BLaER1 treated with 17β-estradiol and CSF1 and Interleukin-3, amounts not matched to agents 10 nM and 100 nM (cell line): Measurements from ENCODE around the gene IRF7.

ENCODE experiments used
- H3K27ac ChIP-seq, 11 experiments: shearing (Covaris generic); formaldehyde crosslinking; 2 replicates each; pipeline ENCODE4 v1.8.1; 2022
- H3K27me3 ChIP-seq, 11 experiments: shearing (Covaris generic); formaldehyde crosslinking; 2 replicates each; pipeline ENCODE4 v1.8.1; 2022
- H3K36me3 ChIP-seq, 11 experiments: shearing (Covaris generic); formaldehyde crosslinking; 2 replicates each; pipeline ENCODE4 v1.8.1; 2022
- H3K4me1 ChIP-seq, 10 experiments: shearing (Covaris generic); formaldehyde crosslinking; 2 replicates each; pipeline ENCODE4 v1.8.1; 2022
- H3K4me2 ChIP-seq, 11 experiments: shearing (Covaris generic); formaldehyde crosslinking; 2 replicates each; pipeline ENCODE4 v1.8.1; 2022
- H3K4me3 ChIP-seq, 10 experiments: shearing (Covaris generic); formaldehyde crosslinking; 2 replicates each; pipeline ENCODE4 v1.8.1; 2022
- H3K9ac ChIP-seq, 11 experiments: shearing (Covaris generic); formaldehyde crosslinking; 2 replicates each; pipeline ENCODE4 v1.8.1; 2022
- H3K9me3 ChIP-seq, 11 experiments: shearing (Covaris generic); formaldehyde crosslinking; replicated peaks in 1 of 11; 2 replicates each; pipeline ENCODE4 v1.8.1; 2022
- H4K20me1 ChIP-seq, 11 experiments: shearing (Covaris generic); formaldehyde crosslinking; 2 replicates each; pipeline ENCODE4 v1.8.1; 2022
- Cebpa-rat ChIP-seq, 11 experiments: shearing (Covaris generic); IDR thresholded peaks; 2 replicates each; pipeline ENCODE4 v1.8.1; 2022

Gene IRF7

DNA sequence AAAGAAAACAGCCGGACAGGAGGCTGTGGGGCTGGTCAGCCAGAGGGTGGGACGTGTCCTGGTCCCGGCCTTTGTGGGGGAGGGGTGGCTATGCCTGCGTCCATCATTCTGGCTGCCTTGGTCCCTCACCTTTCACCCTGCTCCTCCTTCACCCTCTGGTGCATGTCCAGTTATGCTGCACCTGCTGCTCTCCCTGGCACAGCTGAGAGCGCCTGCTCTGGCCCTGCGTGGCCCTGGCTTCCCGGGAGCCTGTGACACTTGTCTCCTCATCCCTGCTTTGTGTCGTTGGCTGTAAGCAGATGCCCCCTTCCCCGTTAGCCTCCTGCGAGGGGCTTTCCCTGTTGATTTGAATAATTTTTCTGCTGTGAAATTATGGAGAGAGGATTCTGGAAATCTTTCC is 22.8 kb downstream of the IRF7 start:
- H3K36me3 ChIP-seq: peaks cover 95 to 100% (median 97%) of the 10 kb centered on the region in 11 experiments

DNA sequence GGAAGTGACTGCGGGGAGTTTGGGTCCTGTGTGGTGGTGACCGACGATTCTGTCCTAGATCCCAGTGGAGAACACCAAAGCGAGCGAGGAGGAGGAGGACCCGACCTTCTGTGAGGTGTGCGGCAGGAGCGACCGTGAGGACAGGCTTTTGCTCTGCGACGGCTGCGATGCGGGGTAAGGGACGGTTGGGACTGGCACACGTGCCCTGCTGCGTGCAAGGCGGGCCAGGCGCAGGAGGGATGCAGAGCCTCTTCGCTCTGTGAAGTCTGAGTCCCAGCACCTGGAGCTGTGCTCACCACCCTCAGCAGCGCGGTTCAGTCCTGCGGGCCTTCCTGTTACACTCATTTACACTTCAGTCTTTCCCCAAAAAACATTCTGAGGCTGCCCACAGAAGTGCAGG is 23.2 kb downstream of the IRF7 start:
- Histone ChIP-seq H3K27me3 (no peaks in the 10 kb centered on the region), H3K27ac (no peak overlapping the region), H4K20me1 (peaks cover 70 to 100% (median 95%) of the 10 kb centered on the region in 11 experiments), H3K4me1 (peaks cover 0 to 15% (median 4%) of the 10 kb centered on the region in 10 experiments; a peak in 11 of 20 replicates), H3K4me2 (no peak overlapping the region), H3K36me3 (peaks cover 94 to 100% (median 97%) of the 10 kb centered on the region in 11 experiments), H3K9ac (no peak overlapping the region), H3K9me3 (no peaks in the 10 kb centered on the region), H3K4me3 (no peak overlapping the region)
- TF ChIP-seq Cebpa-rat (IDR thresholded peaks at IDR 0.05): no peak

More for the DNA sequence above, 22.8 kb downstream of the IRF7 start:
- no peak for TF ChIP-seq Cebpa-rat (IDR thresholded peaks at IDR 0.05)
- Histone ChIP-seq H3K27ac (no peak overlapping the region), H3K27me3 (no peaks in the 10 kb centered on the region), H3K9ac (no peak overlapping the region), H3K9me3 (no peaks in the 10 kb centered on the region), H4K20me1 (peaks cover 69 to 100% (median 94%) of the 10 kb centered on the region in 11 experiments), H3K4me1 (peaks cover 0 to 11% (median 2%) of the 10 kb centered on the region in 10 experiments; a peak in 11 of 20 replicates), H3K4me2 (no peak overlapping the region), H3K4me3 (no peak overlapping the region)

DNA sequence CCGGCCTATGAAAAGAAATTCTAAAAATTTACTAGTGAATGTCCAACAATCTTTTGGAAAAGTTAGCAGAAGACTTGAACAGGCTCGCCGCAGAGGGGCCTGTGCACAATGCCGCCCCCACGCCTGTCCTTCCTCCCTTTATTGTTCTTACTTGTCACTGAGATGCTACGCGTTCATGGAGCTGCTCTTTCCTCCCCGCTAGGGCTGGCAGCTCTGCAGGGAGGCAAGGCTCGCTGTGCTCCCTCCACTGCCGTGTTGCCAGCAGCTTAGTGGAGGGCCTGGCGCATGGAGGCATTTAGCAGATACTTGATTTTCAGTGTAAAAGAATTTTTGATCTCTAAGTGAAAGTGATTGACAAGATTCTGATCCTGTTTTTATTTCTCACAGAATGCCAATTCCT is 24.8 kb downstream of the IRF7 start:
- Histone ChIP-seq H3K27me3 (no peaks in the 10 kb centered on the region), H3K4me1 (peaks cover 0 to 30% (median 7%) of the 10 kb centered on the region in 10 experiments; a peak in 11 of 20 replicates), H3K27ac (no peak overlapping the region), H3K4me2 (no peak overlapping the region), H4K20me1 (peaks cover 72 to 100% (median 97%) of the 10 kb centered on the region in 11 experiments), H3K9ac (no peak overlapping the region; a peak in 1 of 22 replicates), H3K36me3 (peaks cover 95 to 100% (median 99%) of the 10 kb centered on the region in 11 experiments), H3K9me3 (no peaks in the 10 kb centered on the region), H3K4me3 (no peak overlapping the region)
- no peak for TF ChIP-seq Cebpa-rat (IDR thresholded peaks at IDR 0.05)

DNA sequence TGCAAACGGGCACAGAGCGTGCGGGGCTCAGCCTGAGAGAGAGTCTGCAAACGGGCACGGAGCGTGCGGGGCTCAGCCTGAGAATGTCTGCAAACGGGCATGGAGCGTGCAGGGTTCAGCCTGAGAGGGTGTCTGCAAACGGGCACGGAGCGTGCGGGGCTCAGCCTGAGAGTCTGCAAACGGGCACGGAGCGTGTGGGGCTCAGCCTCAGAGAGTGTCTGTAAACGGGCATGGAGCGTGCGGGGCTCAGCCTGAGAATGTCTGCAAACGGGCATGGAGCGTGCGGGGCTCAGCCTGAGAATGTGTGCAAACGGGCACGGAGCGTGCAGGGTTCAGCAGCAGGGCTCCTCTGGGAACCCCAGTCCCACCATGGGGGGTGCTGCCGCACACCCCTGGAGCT is 26.0 kb downstream of the IRF7 start:
- H3K27me3 ChIP-seq: no peaks in the 10 kb centered on the region
- H3K4me2 ChIP-seq: no peak overlapping the region
- peaks cover 88 to 100% (median 96%) of the 10 kb centered on the region in 11 experiments for H3K36me3 ChIP-seq
- H3K9me3 ChIP-seq: no peaks in the 10 kb centered on the region
- no peak overlapping the region for H3K4me3 ChIP-seq
- no peak for TF ChIP-seq Cebpa-rat (IDR thresholded peaks at IDR 0.05)
- H4K20me1 ChIP-seq: peaks cover 69 to 100% (median 96%) of the 10 kb centered on the region in 11 experiments
- no peak overlapping the region for H3K27ac ChIP-seq
- H3K4me1 ChIP-seq: peaks cover 0 to 32% (median 7%) of the 10 kb centered on the region in 10 experiments; a peak in 11 of 20 replicates
- H3K9ac ChIP-seq: no peak overlapping the region

DNA sequence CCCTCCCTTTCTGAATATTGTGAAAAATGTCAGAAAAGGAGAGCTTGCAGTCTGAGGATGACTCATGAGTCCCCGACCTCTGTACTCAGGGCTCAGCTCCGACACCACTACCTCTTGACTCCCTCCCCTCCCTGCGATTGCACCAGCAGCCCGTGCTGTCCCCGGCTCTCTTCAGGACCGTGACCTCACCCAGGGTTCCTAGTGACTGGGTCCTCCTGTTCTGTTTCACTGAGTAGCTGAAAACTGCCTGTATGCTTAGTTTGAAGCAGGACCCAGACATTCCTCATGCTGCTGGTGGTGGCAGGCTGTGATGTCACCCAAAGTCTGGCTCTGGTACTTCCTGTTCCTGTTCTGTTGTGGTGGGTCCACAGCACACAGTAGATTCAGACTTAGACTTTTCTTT is 27.8 kb downstream of the IRF7 start:
- peaks cover 88 to 100% (median 96%) of the 10 kb centered on the region in 11 experiments for H3K36me3 ChIP-seq

DNA sequence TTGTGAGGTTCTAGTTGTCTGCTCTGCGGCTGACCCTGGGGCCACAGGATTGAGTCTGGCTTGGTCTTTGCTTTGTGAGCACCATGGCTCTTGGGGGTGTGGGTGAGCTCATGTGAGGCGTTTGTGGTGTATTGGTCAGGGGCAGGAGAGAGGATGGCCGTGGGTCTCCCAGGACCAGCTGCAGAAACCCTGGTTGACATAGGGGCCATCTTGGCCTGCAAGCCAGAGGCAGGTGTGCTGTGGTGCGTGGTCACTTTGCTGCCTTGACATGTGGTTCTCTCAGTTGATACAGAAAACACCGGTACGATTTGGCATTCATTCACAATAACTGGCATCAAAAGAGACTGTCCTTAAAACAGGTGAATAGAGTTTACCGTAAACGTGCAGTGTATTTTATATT is 28.2 kb downstream of the IRF7 start:
- H3K4me3 ChIP-seq: no peak overlapping the region
- no peaks in the 10 kb centered on the region for H3K27me3 ChIP-seq
- H3K4me2 ChIP-seq: peak overlapping the region in 5 of 11 experiments; percentile 28 to 60 (median 50); a peak in 9 of 22 replicates
- peaks cover 88 to 100% (median 96%) of the 10 kb centered on the region in 11 experiments for H3K36me3 ChIP-seq
- peaks cover 77 to 100% (median 96%) of the 10 kb centered on the region in 11 experiments for H4K20me1 ChIP-seq
- peak overlapping the region in 5 of 11 experiments; percentile 2 to 51 (median 35); a peak in 6 of 22 replicates for H3K9ac ChIP-seq
- H3K4me1 ChIP-seq: peaks cover 0 to 32% (median 7%) of the 10 kb centered on the region in 10 experiments; a peak in 11 of 20 replicates
- no peak for TF ChIP-seq Cebpa-rat (IDR thresholded peaks at IDR 0.05)
- no peaks in the 10 kb centered on the region for H3K9me3 ChIP-seq
- H3K27ac ChIP-seq: peak overlapping the region in 3 of 11 experiments; percentile 53 to 65 (median 64); a peak in 7 of 22 replicates

More for the DNA sequence above, 27.8 kb downstream of the IRF7 start:
- H3K9me3 ChIP-seq: no peaks in the 10 kb centered on the region
- H3K9ac ChIP-seq: peak overlapping the region in 4 of 11 experiments; percentile 2 to 51 (median 30); a peak in 6 of 22 replicates
- H3K27me3 ChIP-seq: no peaks in the 10 kb centered on the region
- H3K4me2 ChIP-seq: peak overlapping the region in 5 of 11 experiments; percentile 28 to 60 (median 50); a peak in 9 of 22 replicates
- H3K4me1 ChIP-seq: peaks cover 0 to 32% (median 7%) of the 10 kb centered on the region in 10 experiments; a peak in 11 of 20 replicates
- peak overlapping the region in 4 of 11 experiments; percentile 18 to 65 (median 58); a peak in 7 of 22 replicates for H3K27ac ChIP-seq
- H4K20me1 ChIP-seq: peaks cover 74 to 100% (median 96%) of the 10 kb centered on the region in 11 experiments
- TF ChIP-seq Cebpa-rat (IDR thresholded peaks at IDR 0.05): no peak
- H3K4me3 ChIP-seq: no peak overlapping the region

DNA sequence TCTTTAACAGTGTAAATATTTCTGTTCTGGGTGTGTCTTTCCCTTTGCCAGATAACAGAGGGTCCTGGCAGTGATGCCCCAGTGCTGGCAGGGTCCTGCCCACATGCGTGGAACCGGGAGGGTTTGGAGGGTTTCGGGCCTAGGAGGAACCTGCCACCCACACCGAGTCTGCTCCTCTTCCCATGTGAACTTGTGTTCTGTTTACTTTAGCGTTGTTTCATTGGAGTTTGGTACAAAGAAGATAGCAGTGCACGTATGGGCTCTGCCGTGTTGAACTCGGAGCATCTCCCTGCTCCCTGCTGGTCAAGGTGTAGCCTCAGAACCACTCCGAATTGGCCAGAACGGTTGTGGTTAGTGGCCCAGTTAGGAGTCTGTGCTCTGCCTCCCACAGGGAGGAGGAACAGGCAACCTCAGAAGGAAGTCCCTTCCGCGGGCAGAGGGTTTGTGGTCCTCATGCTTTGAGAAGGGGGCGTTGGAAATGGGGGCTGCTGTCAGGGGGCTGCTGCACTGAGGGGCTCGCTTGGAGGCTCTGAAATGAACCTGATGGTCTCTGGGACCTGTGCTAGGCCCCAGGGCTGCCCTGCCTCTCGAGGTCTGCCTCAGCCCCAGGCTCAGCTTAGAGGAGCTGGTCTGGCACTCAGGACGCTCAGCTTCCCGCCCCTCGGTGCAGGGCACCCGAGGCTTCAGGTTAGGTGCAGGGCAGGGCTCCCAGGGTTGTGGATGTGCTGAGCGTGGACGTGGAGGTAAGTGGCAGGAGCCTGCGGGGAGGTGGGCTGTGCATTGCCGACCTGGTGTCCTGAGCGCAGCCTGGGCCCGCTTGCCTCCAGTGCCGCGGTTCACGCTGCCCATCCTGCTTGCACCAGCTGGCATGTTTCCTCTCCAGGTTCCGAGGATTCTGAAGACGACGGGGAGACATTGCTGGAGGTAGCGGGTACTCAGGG is 29.1 kb downstream of the IRF7 start:
- Histone ChIP-seq H4K20me1 (peaks cover 86 to 100% (median 99%) of the 10 kb centered on the region in 11 experiments), H3K9me3 (no peaks in the 10 kb centered on the region)

DNA sequence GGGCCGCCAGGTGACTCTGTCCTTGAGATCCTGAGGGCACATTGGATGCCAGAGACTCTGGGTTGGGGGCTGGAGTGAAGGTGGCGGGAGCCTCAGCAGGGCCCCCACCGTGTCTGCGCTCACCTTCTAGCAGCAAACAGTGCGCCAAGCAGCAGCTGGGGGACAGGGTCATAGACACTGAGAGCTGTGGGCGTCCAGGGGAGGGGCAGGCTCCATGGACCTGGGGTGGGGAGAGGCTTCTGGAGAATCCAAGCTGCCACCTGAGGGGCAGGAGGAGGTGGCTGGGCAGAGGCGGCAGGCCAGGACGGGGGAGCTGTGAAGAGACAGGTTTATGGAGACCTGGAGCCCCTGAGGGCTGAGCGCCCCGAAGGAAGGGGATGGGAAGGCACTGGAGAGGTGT is 31.5 kb downstream of the IRF7 start:
- H3K9ac ChIP-seq: no peak overlapping the region

More for the DNA sequence above, 29.1 kb downstream of the IRF7 start:
- Histone ChIP-seq H3K27me3 (no peaks in the 10 kb centered on the region), H3K36me3 (peaks cover 89 to 100% (median 98%) of the 10 kb centered on the region in 11 experiments), H3K9ac (peak overlapping the region in 4 of 11 experiments; percentile 29 to 51 (median 42); a peak in 7 of 22 replicates), H3K4me2 (peak overlapping the region in 3 of 11 experiments; percentile 50 to 60 (median 55); a peak in 6 of 22 replicates), H3K4me3 (no peak overlapping the region), H3K27ac (peak overlapping the region in 1 of 11 experiments; percentile 64; a peak in 1 of 22 replicates), H3K4me1 (peaks cover 0 to 32% (median 7%) of the 10 kb centered on the region in 10 experiments; a peak in 11 of 20 replicates)
- no peak for TF ChIP-seq Cebpa-rat (IDR thresholded peaks at IDR 0.05)

More for the DNA sequence above, 31.5 kb downstream of the IRF7 start:
- Histone ChIP-seq H3K4me1 (peaks cover 0 to 44% (median 20%) of the 10 kb centered on the region in 10 experiments; a peak in 15 of 20 replicates), H3K36me3 (peaks cover 71 to 98% (median 89%) of the 10 kb centered on the region in 11 experiments), H3K4me2 (no peak overlapping the region), H4K20me1 (peaks cover 89 to 100% (median 99%) of the 10 kb centered on the region in 11 experiments), H3K27ac (no peak overlapping the region), H3K4me3 (no peak overlapping the region), H3K9me3 (no peaks in the 10 kb centered on the region), H3K27me3 (no peaks in the 10 kb centered on the region)
- TF ChIP-seq Cebpa-rat (IDR thresholded peaks at IDR 0.05): no peak
